DND-41 (cell line): Measurements from ENCODE around the gene ERAP2.
A peak's percentile ranks its signal among the peaks of the same experiment; 100 is the strongest.

Source experiments
- ATAC-seq: fragments of 200-7000 bp; cut with Tn5 transposase; 3 replicates; pipeline ENCODE4 v1.9.1; 2021; ENCODE audit warnings: low read depth; ENCODE audit not compliant: insufficient read depth
- DNase-seq: peaks from one replicate; pipeline ENCODE4 v3.0.0-alpha.2; 2020
- H2AFZ ChIP-seq: 2 replicates; pipeline ENCODE4 v1.6.0; 2012; ENCODE audit warnings: low read depth, low read length
- H3K27ac ChIP-seq: 2 replicates; pipeline ENCODE4 v1.5.1; 2012; ENCODE audit warnings: low read length, inconsistent platforms
- H3K27me3 ChIP-seq: fragments of 200-600 bp; sonication (generic); 2 replicates; pipeline ENCODE4 v1.6.0; 2012; ENCODE audit warnings: low read length, mild to moderate bottlenecking, inconsistent platforms; ENCODE audit not compliant: insufficient read depth, poor library complexity
- H3K36me3 ChIP-seq: 2 replicates; pipeline ENCODE4 v1.5.1; 2012; ENCODE audit warnings: low read length, inconsistent platforms; ENCODE audit not compliant: insufficient read depth
- H3K4me1 ChIP-seq: 2 replicates; pipeline ENCODE4 v1.5.1; 2012; ENCODE audit warnings: mild to moderate bottlenecking, low read length; ENCODE audit not compliant: insufficient read depth
- H3K4me2 ChIP-seq: 2 replicates; pipeline ENCODE4 v1.6.0; 2012; ENCODE audit warnings: mild to moderate bottlenecking, moderate library complexity, low read length, inconsistent platforms; ENCODE audit not compliant: insufficient read depth
- H3K4me3 ChIP-seq, 2 experiments: fragments of 200-600 bp in 1 of 2; shearing (Covaris generic) in 1 of 2; 2 replicates each; pipeline ENCODE4 v1.5.1; 2012 to 2016; ENCODE audit warnings: inconsistent platforms in 2 of 2, low read length in 2 of 2, mild to moderate bottlenecking in 2 of 2, low read depth in 1 of 2, moderate library complexity in 1 of 2
- H3K79me2 ChIP-seq: 2 replicates; pipeline ENCODE4 v1.6.0; 2012; ENCODE audit warnings: low read length, inconsistent platforms; ENCODE audit not compliant: insufficient read depth
- H3K9ac ChIP-seq: 2 replicates; pipeline ENCODE4 v1.6.0; 2012; ENCODE audit warnings: low read depth, mild to moderate bottlenecking, inconsistent platforms, low read length, moderate library complexity
- H3K9me3 ChIP-seq: 2 replicates; pipeline ENCODE4 v1.5.1; 2012; ENCODE audit warnings: low read length, moderate library complexity, mild to moderate bottlenecking, inconsistent platforms; ENCODE audit not compliant: insufficient read depth, severe bottlenecking
- H4K20me1 ChIP-seq: 2 replicates; pipeline ENCODE4 v1.6.0; 2012; ENCODE audit warnings: low read length; ENCODE audit not compliant: insufficient read depth
- EZH2 ChIP-seq: IDR thresholded peaks from 3 replicates; pipeline ENCODE4 v1.6.1; 2012; ENCODE audit warnings: borderline replicate concordance, low read depth, mild to moderate bottlenecking, moderate library complexity, low read length, inconsistent platforms; ENCODE audit not compliant: severe bottlenecking
- TF ChIP-seq, protein P1 (sequence below): IDR thresholded peaks from 2 replicates; pipeline ENCODE4 v1.5.1; 2012; ENCODE audit warnings: borderline replicate concordance, low read length, moderate library complexity, mild to moderate bottlenecking; ENCODE audit not compliant: poor library complexity, severe bottlenecking; ENCODE audit errors: extremely low read depth

The ERAP2 gene

DNA sequence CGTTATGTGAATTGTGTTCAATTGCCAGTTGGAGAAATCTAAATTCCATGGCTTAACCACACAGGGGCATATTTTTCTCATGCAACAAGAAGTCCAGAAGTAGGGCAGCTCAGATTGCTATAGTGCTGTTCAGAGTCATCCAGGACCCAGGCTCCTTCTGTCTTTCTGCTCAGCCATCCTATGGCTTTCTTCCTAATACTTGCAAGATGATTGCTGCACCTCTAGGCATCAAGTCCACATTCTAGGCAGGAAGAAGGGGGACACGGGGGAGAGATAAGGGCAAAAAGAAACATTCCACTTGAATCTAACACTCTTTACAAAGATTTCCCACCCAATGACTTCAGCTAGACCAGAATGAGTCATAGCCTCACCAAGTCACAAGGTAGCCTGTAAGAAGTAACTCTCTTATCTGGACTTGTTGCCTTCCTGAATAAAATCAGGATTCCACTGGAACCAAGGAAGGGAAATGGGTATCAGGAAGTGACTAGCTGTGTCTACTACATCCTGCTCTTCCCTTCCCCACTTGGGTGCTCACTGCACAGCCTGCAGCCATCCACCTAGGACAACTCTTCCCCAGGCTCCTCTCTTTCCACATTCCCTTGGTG is 5.3 kb downstream of the ERAP2 start:
- peaks cover 79% of the 10 kb centered on the region for H3K4me1 ChIP-seq
- H2AFZ ChIP-seq: no peak overlapping the region
- DNase-seq (no peak), ATAC-seq (no peak)
- peaks cover 80% of the 10 kb centered on the region for H3K79me2 ChIP-seq
- H3K9ac ChIP-seq: no peak overlapping the region; the same call in 1 of the 2 replicates
- H3K36me3 ChIP-seq: peaks cover 70% of the 10 kb centered on the region
- no peak for TF ChIP-seq EZH2
- TF ChIP-seq, protein P1, sequence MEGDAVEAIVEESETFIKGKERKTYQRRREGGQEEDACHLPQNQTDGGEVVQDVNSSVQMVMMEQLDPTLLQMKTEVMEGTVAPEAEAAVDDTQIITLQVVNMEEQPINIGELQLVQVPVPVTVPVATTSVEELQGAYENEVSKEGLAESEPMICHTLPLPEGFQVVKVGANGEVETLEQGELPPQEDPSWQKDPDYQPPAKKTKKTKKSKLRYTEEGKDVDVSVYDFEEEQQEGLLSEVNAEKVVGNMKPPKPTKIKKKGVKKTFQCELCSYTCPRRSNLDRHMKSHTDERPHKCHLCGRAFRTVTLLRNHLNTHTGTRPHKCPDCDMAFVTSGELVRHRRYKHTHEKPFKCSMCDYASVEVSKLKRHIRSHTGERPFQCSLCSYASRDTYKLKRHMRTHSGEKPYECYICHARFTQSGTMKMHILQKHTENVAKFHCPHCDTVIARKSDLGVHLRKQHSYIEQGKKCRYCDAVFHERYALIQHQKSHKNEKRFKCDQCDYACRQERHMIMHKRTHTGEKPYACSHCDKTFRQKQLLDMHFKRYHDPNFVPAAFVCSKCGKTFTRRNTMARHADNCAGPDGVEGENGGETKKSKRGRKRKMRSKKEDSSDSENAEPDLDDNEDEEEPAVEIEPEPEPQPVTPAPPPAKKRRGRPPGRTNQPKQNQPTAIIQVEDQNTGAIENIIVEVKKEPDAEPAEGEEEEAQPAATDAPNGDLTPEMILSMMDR: no peak
- no peaks in the 10 kb centered on the region for H3K9me3 ChIP-seq
- no peak overlapping the region for H3K4me3 ChIP-seq
- peak overlapping the region; percentile 17 for H3K27ac ChIP-seq
- no peaks in the 10 kb centered on the region for H3K27me3 ChIP-seq
- H4K20me1 ChIP-seq: peaks cover 4% of the 10 kb centered on the region; the same call in 1 of the 2 replicates
- H3K4me2 ChIP-seq: peak overlapping the region; percentile 37; the same call in 1 of the 2 replicates

- H3K27ac ChIP-seq: no peak overlapping the region
- TF ChIP-seq EZH2: no peak
- TF ChIP-seq, protein P1: no peak
Measured at GRCh38 chr5:96883871-96884270, 7.6 kb downstream of the ERAP2 start.

DNA sequence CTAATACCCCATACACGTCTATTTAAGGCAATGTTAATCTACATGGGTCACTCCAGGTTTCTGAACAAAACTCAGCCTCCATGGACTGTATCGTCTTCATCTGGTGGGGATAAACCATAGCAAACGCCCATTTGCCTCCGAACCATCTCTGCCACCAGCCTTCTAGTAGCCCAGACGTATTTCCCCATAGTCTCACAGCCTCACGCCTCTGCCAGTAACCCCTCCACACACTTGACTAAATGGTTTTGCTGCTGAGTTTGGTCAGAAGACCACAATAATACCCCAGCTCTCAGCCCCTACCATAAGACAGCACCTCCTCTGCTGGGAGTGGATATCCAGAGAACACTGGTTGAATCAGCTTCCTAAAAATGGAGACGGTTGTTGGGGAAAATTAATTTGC is 8.7 kb downstream of the ERAP2 start:
- Histone ChIP-seq H3K9ac (no peak overlapping the region), H3K36me3 (peaks cover 93% of the 10 kb centered on the region), H4K20me1 (peaks cover 4% of the 10 kb centered on the region; the same call in 1 of the 2 replicates), H3K4me1 (peaks cover 50% of the 10 kb centered on the region), H3K79me2 (peaks cover 46% of the 10 kb centered on the region), H3K27ac (no peak overlapping the region), H3K4me3 (no peak overlapping the region), H3K4me2 (no peak overlapping the region), H3K27me3 (no peaks in the 10 kb centered on the region), H2AFZ (no peak overlapping the region), H3K9me3 (no peaks in the 10 kb centered on the region)
- DNase-seq (no peak), ATAC-seq (no peak)
- TF ChIP-seq, protein P1: no peak
- TF ChIP-seq EZH2: no peak

More at GRCh38 chr5:96883871-96884270, 7.6 kb downstream of the ERAP2 start:
- ATAC-seq (no peak), DNase-seq (no peak)
- H4K20me1 ChIP-seq: peaks cover 4% of the 10 kb centered on the region; the same call in 1 of the 2 replicates
- H3K27me3 ChIP-seq: no peaks in the 10 kb centered on the region
- no peak overlapping the region for H3K9ac ChIP-seq
- no peak overlapping the region for H3K4me2 ChIP-seq
- H3K36me3 ChIP-seq: peaks cover 89% of the 10 kb centered on the region
- H2AFZ ChIP-seq: no peak overlapping the region
- H3K4me1 ChIP-seq: peaks cover 61% of the 10 kb centered on the region
- H3K9me3 ChIP-seq: no peaks in the 10 kb centered on the region
- peaks cover 57% of the 10 kb centered on the region for H3K79me2 ChIP-seq
- H3K4me3 ChIP-seq: no peak overlapping the region
